HG03139 (cell line): Measurements from ENCODE around the gene CFAP68.
"Not testable (repeated sequence)": the region's sequence is repeated elsewhere in the genome, so short reads cannot be mapped to it uniquely, and the experiment has no call there.

Experiments
- ATAC-seq: cut with Tn5 transposase; IDR thresholded peaks from one replicate; pipeline ENCODE4 v1.9.1; 2021; ENCODE audit not compliant: unreplicated experiment

The CFAP68 gene

DNA sequence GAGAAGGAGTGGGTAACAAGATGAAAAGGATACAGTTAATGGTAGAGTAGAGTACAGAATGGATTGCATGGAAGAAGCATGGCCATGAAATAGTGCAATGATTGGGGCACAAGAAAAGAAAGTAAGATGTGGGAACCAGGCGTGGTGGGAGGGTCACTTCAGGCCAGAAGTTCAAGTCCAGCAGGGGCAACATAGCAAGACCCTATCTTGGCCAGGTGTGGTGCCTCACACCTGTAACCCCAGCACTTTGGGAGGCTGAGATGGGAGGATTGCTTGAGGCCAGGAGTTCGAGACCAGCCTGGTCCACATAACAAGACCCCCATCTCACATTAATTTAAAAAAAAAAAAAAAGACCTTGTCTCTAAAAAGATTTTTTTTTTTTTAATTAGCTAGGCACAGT is 38.0 kb downstream of the CFAP68 start:
- ATAC-seq, result no peak

- no peak for ATAC-seq
Observed at GRCh38 chr11:111917788-111918187, 38.4 kb downstream of the CFAP68 start.

- no peak for ATAC-seq
Observed at GRCh38 chr11:111918390-111919256, 39.3 kb downstream of the CFAP68 start, which contains the start of gene C11orf52. C11orf52 (plus strand) TSS chr11:111918913; CDS start chr11:111918973, 60 bp downstream.

GRCh38 chr11:111920908-111921307 is 41.6 kb downstream of the CFAP68 start:
- ATAC-seq, result no peak

DNA sequence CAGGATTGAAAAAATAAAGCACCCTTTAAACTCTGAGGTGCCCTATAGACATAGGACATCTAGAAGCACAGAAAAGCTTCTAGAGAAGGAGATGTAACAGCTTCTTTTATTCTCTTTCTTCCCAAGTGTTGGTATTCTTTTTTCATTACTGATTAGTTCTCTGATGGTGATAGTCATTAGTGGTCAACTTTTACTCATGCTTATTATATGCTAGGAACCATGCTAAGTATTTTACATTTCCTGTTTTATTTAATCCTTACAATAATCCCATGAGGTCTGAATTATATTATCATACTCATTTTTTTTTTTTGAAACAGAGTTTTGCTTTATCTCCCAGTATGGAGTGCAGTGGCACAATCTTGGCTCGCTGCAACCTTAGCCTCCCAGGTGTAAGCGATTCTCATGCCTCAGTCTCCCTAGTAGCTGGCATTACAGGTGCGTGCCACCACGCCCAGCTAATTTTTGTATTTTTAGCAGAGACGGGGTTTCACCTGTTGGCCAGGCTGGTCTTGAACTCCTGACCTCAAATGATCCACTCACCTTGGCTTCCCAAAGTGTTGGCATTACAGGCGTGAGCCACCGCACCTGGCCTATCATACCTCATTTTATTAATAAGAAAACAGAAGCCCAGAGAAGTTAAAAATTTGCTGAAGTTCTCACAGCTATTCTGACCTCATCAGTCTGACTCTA is 42.3 kb downstream of the CFAP68 start:
- no peak for ATAC-seq

- no peak for ATAC-seq
Observed at GRCh38 chr11:111922803-111923202, 43.5 kb downstream of the CFAP68 start.

DNA sequence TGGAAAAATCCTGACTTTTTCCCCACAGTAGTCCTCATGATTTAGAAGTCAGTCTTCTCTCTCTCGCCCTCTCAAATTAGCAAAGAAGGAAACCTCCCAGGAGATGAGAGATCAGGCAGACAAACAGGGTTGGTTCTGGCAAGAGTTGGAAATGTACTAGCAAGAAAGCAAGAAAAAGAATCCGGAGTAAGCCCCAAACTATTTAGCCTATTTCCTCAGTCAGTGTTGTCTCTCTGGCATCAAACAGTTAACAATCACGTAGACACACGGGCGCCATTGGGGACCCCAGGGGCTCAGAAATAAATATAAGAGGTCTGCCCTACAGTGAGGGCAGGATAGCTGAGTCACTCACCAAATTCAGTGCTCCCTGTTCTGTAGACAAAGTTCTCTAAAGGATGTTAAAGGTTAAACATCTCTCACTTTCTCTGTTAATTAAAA is 44.0 kb downstream of the CFAP68 start:
- ATAC-seq, result no peak

GRCh38 chr11:111923951-111924350 is 44.6 kb downstream of the CFAP68 start:
- no peak for ATAC-seq

GRCh38 chr11:111925953-111926352 is 46.6 kb downstream of the CFAP68 start:
- no peak for ATAC-seq

DNA sequence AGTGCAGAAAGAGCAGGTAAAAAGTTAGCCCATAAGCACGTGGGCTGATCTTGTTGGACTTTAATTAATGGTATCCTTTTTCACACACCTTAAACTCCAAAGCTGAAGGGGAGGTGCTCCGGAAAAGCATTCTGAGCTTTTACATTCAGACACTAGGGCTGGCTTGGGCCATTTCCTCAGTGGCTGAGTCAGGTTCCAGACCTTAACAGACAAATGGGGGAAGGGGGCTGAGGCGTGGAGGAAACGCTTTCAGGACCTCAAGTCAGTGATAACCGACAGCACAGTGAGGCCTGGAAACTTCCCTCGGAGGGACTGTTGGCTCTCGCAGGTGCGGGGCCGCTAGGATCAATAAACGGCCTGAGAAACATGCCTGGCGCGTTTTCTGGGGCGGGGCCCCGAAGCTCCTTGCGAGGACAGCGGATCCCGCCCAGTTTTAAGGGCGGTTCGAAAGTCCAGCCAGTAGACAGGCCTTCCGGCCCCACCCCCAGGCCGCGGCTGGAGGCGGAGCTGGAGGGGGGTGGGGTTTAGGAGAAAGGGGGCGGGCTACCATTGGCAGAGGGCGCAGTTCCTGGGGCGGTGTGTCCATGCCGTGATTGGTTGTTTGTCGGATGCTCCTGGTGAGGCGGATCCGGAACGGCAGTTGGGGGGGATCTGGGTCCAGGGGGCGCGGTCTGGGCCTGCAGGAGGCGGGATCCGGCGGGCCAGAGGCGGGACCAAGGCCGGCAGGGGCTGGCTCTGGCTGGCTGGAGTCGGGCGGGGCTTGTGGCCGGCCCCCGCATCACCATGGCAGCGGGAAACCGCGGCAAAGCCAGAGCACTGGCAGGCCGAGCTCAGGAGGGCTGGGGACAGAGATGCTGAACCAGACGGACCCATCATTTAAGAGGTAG is 47.4 kb downstream of the CFAP68 start:
- ATAC-seq, result peak; percentile 95

- ATAC-seq, result no peak
Observed at GRCh38 chr11:111930472-111930871, 51.1 kb downstream of the CFAP68 start.

DNA sequence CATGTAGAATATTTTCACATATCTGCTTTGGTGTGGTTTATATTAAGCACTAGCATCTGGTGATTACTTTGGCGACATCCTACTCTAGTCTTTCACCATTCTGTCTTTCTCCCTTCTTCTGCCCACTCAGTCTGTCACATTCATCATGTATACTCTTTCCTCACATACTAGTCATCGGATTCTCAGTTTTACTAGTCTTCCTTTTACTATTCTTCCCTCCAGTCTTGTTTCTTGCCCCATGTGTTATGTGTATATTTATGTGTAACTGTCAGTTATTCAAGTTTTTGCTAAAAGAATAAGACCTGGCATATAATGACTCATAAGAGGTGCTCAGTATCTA is 53.2 kb downstream of the CFAP68 start:
- ATAC-seq, result no peak

DNA sequence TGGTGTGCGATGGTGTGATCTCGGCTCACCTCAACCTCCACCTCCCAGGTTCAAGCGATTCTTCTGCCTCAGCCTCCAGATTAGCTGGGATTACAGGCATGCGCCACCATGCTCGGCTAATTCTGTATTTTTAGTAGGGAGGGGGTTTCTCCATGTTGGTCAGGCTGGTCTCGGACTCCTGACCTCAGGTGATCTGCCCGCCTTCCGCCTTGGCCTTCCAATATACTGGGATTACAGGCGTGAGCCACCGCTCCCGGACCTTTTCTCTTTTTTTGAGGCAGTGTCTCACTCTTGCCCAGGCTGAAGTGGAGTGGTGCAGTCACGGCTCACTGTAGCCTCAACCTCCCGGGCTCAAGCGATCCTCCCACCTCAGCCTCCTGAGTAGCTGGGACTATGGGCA is 53.8 kb downstream of the CFAP68 start:
- not testable (repeated sequence) for ATAC-seq

- no peak for ATAC-seq
Observed at GRCh38 chr11:111933872-111934271, 54.5 kb downstream of the CFAP68 start.

DNA sequence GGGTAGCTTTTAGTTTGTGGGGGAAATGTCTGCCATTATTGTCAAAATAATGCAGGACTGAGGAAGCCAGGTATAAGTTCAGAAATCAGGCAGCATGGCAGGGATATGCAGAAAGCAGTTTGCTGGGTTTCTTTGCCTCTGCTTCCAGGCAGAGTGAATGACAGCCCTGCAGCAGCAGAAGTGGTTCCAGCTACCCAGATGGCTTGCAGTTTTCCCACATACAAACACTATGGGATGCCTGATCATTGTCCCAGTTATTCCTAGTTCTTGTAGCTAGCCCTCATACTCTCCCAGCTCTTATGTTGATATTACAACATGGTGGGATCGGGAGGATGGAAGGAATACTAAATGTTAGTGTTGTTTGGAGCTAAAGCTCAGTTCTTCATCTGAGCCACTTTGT is 55.0 kb downstream of the CFAP68 start:
- ATAC-seq, result no peak
